ENCODE measurements around the gene BRD4. TPM values are rescaled to one million over a fixed set of nuclear protein-coding genes. Genes with fewer than 3 reads are reported as not detected.

The BRD4 gene
- total and polyA plus RNA-seq, 2 of the 13 experiments (the other 11 are each of a cell fraction or from before 2014, with no cell fraction given), result 10.5 to 11.4 TPM

GRCh38 chr19:15379083-15379998 lies 47.0 kb upstream of the BRD4 start, which contains the start of gene AKAP8 (continued):
- TF ChIP-seq ZBTB40 (IDR thresholded peaks at IDR 0.05), result no peak
- TF ChIP-seq ZBTB40 (CRISPR knock-in tag; IDR thresholded peaks at IDR 0.05), result no peak
- TF ChIP-seq ZNF431 (CRISPR knock-in tag; IDR thresholded peaks at IDR 0.05; ENCODE audit: borderline replicate concordance, low read depth), result no peak
- no peak for TF ChIP-seq RBAK (CRISPR knock-in tag; IDR thresholded peaks at IDR 0.05)
- TF ChIP-seq CCAR2 (optimal IDR thresholded peaks at IDR 0.05; ENCODE audit: low read depth, low read length), result no peak
- peak; percentile 29; the same call in 1 of the 2 replicates for TF ChIP-seq CAMTA2 (CRISPR knock-in tag; IDR thresholded peaks at IDR 0.05; ENCODE audit: borderline replicate concordance)
- TF ChIP-seq NFKBIZ (CRISPR knock-in tag; IDR thresholded peaks at IDR 0.05), result no peak
- TF ChIP-seq SMARCE1 (IDR thresholded peaks at IDR 0.05; ENCODE audit: borderline replicate concordance), result no peak
- TF ChIP-seq MTA1 (CRISPR knock-in tag; IDR thresholded peaks at IDR 0.05; ENCODE audit: borderline replicate concordance), result no peak
- TF ChIP-seq THAP7 (CRISPR knock-in tag; IDR thresholded peaks at IDR 0.05), result no peak
- 0 out of 2 replicates have a peak, but pooled peaks have one; percentile 29 for TF ChIP-seq NR0B2 (CRISPR knock-in tag; IDR thresholded peaks at IDR 0.05)
- no peak for TF ChIP-seq ZNF773 (CRISPR knock-in tag; IDR thresholded peaks at IDR 0.05; ENCODE audit: borderline replicate concordance)
- TF ChIP-seq KLF9 (CRISPR knock-in tag; IDR thresholded peaks at IDR 0.05; ENCODE audit: low read depth), result no peak
- peak; percentile 61 for TF ChIP-seq SALL1 (CRISPR knock-in tag; IDR thresholded peaks at IDR 0.05)
- TF ChIP-seq ONECUT2 (CRISPR knock-in tag; IDR thresholded peaks at IDR 0.05), result no peak
- TF ChIP-seq ZSCAN29 (CRISPR knock-in tag; conservative IDR thresholded peaks at IDR 0.05), result no peak
- no peak for TF ChIP-seq ZFP1 (CRISPR knock-in tag; IDR thresholded peaks at IDR 0.05)
- TF ChIP-seq MXD3 (CRISPR knock-in tag; IDR thresholded peaks at IDR 0.05), result peak; percentile 53; the same call in 1 of the 2 replicates
- TF ChIP-seq ZNF746 (CRISPR knock-in tag; IDR thresholded peaks at IDR 0.05), result no peak
